Astrocyte (in vitro differentiated cells and primary cell): ENCODE measurements around the gene PKHD1. TPM values are rescaled to one million over a fixed set of nuclear protein-coding genes. Genes with fewer than 3 reads are reported as not detected.

Source experiments
- DNase-seq: peaks from one replicate; pipeline ENCODE4 v3.0.0-alpha.2; 2010; ENCODE audit warnings: low read depth
- FAIRE-seq: peaks from 2 replicates; lab custom pipeline; 2011; peaks lifted over from hg19 to GRCh38; lab: Jason Lieb, UNC
- H2AFZ ChIP-seq: 2 replicates; pipeline ENCODE4 v1.6.0; 2012; ENCODE audit warnings: low read depth, low read length, inconsistent platforms
- H3K27ac ChIP-seq: 2 replicates; pipeline ENCODE4 v1.5.1; 2011; ENCODE audit warnings: low read depth, low read length, inconsistent platforms
- H3K27me3 ChIP-seq: 2 replicates; pipeline ENCODE4 v1.6.0; 2011; ENCODE audit warnings: low read length, inconsistent platforms; ENCODE audit not compliant: insufficient read depth
- H3K36me3 ChIP-seq: 2 replicates; pipeline ENCODE4 v1.5.1; 2011; ENCODE audit warnings: low read length, inconsistent platforms; ENCODE audit not compliant: insufficient read depth
- H3K4me1 ChIP-seq: 2 replicates; pipeline ENCODE4 v1.5.1; 2011; ENCODE audit warnings: low read length, inconsistent platforms; ENCODE audit not compliant: insufficient read depth
- H3K4me2 ChIP-seq: 2 replicates; pipeline ENCODE4 v1.6.0; 2012; ENCODE audit warnings: low read length, inconsistent platforms
- H3K4me3 ChIP-seq: 2 replicates; pipeline ENCODE4 v1.5.1; 2011; ENCODE audit warnings: low read depth, mild to moderate bottlenecking, low read length, inconsistent platforms; ENCODE audit not compliant: insufficient read depth
- H3K79me2 ChIP-seq: 2 replicates; pipeline ENCODE4 v1.6.0; 2012; ENCODE audit warnings: mild to moderate bottlenecking, low read length, inconsistent platforms; ENCODE audit not compliant: insufficient read depth
- H3K9ac ChIP-seq: 2 replicates; pipeline ENCODE4 v1.6.0; 2012; ENCODE audit warnings: mild to moderate bottlenecking, low read length, inconsistent platforms
- H3K9me3 ChIP-seq: 2 replicates; pipeline ENCODE4 v1.5.1; 2012; ENCODE audit warnings: low read depth, mild to moderate bottlenecking, low read length, inconsistent platforms; ENCODE audit not compliant: insufficient read depth
- H4K20me1 ChIP-seq: 2 replicates; pipeline ENCODE4 v1.6.0; 2012; ENCODE audit warnings: low read length, inconsistent platforms; ENCODE audit not compliant: insufficient read depth
- H3K27ac Mint-ChIP-seq: one replicate; pipeline ENCODE4 v1.8.0; 2021; ENCODE audit warnings: mild to moderate bottlenecking, mixed read lengths; ENCODE audit not compliant: unreplicated experiment
- H3K27me3 Mint-ChIP-seq: one replicate; pipeline ENCODE4 v1.8.0; 2021; ENCODE audit warnings: low read depth, mixed read lengths; ENCODE audit not compliant: unreplicated experiment
- H3K36me3 Mint-ChIP-seq: one replicate; pipeline ENCODE4 v1.8.0; 2021; ENCODE audit warnings: low read depth, mixed read lengths; ENCODE audit not compliant: unreplicated experiment
- H3K4me1 Mint-ChIP-seq: one replicate; pipeline ENCODE4 v1.8.0; 2021; ENCODE audit warnings: low read depth, mixed read lengths; ENCODE audit not compliant: unreplicated experiment
- H3K4me3 Mint-ChIP-seq: one replicate; pipeline ENCODE4 v1.8.0; 2021; ENCODE audit warnings: mild to moderate bottlenecking, moderate library complexity, mixed read lengths; ENCODE audit not compliant: unreplicated experiment
- H3K9me3 Mint-ChIP-seq: one replicate; pipeline ENCODE4 v1.8.0; 2021; ENCODE audit warnings: mild to moderate bottlenecking, mixed read lengths; ENCODE audit not compliant: unreplicated experiment
- CTCF ChIP-seq: IDR thresholded peaks from 2 replicates; pipeline ENCODE4 v1.5.1; 2011; ENCODE audit warnings: low read depth, mild to moderate bottlenecking, inconsistent platforms, low read length, moderate library complexity; ENCODE audit not compliant: insufficient read depth
- EZH2 ChIP-seq: IDR thresholded peaks from 2 replicates; pipeline ENCODE4 v1.6.1; 2012; ENCODE audit warnings: mild to moderate bottlenecking, low read length, inconsistent platforms; ENCODE audit not compliant: insufficient read depth
- total RNA-seq: library from RNA; stranded (reverse); gene quantifications from 2 replicates; pipeline ENCODE4 v1.2.1, GENCODE V29; 2021

PKHD1 gene
- total RNA-seq, 1 donor from 2014 or later: 0.16 TPM

- H3K9me3 Mint-ChIP-seq: no peaks in the 10 kb centered on the region
- H3K27ac ChIP-seq: no peak overlapping the region
- no peak for DNase-seq
- FAIRE-seq: no peak
- no peak overlapping the region for H2AFZ ChIP-seq
- H3K27me3 ChIP-seq: no peaks in the 10 kb centered on the region
- no peak overlapping the region for H3K9ac ChIP-seq
- H3K79me2 ChIP-seq: no peaks in the 10 kb centered on the region
- H3K36me3 ChIP-seq: no peaks in the 10 kb centered on the region
- no peaks in the 10 kb centered on the region for H3K4me1 ChIP-seq
- peaks cover 2% of the 10 kb centered on the region for H3K27me3 Mint-ChIP-seq
- H3K4me3 ChIP-seq: no peak overlapping the region
- H3K36me3 Mint-ChIP-seq: no peaks in the 10 kb centered on the region
- TF ChIP-seq CTCF (no peak), EZH2 (no peak)
- H4K20me1 ChIP-seq: no peaks in the 10 kb centered on the region
- no peak overlapping the region for H3K4me3 Mint-ChIP-seq
- no peaks in the 10 kb centered on the region for H3K4me1 Mint-ChIP-seq
- H3K27ac Mint-ChIP-seq: no peak overlapping the region
- H3K4me2 ChIP-seq: no peak overlapping the region
- peaks cover 2% of the 10 kb centered on the region for H3K9me3 ChIP-seq
These were observed 348.8 kb downstream of the PKHD1 start for GRCh38 chr6:51738614-51739013.

- peaks cover 2% of the 10 kb centered on the region for H3K9me3 ChIP-seq
- no peaks in the 10 kb centered on the region for H3K9me3 Mint-ChIP-seq
- no peaks in the 10 kb centered on the region for H3K27me3 Mint-ChIP-seq
- no peak overlapping the region for H2AFZ ChIP-seq
- no peaks in the 10 kb centered on the region for H3K79me2 ChIP-seq
- H3K27me3 ChIP-seq: no peaks in the 10 kb centered on the region
- H3K4me2 ChIP-seq: no peak overlapping the region
- no peak for FAIRE-seq
- no peaks in the 10 kb centered on the region for H3K36me3 ChIP-seq
- H3K27ac Mint-ChIP-seq: no peak overlapping the region
- no peak overlapping the region for H3K4me3 Mint-ChIP-seq
- H3K4me1 ChIP-seq: no peaks in the 10 kb centered on the region
- DNase-seq: no peak
- no peaks in the 10 kb centered on the region for H3K36me3 Mint-ChIP-seq
- H3K4me1 Mint-ChIP-seq: no peaks in the 10 kb centered on the region
- H3K4me3 ChIP-seq: no peak overlapping the region
- no peak overlapping the region for H3K27ac ChIP-seq
- H3K9ac ChIP-seq: no peak overlapping the region
- TF ChIP-seq EZH2 (no peak), CTCF (no peak)
- no peaks in the 10 kb centered on the region for H4K20me1 ChIP-seq
These were observed 349.6 kb downstream of the PKHD1 start for GRCh38 chr6:51737580-51738360.

GRCh38 chr6:51725155-51725554 is 362.3 kb downstream of the PKHD1 start:
- Histone ChIP-seq H3K9ac (no peak overlapping the region), H4K20me1 (no peaks in the 10 kb centered on the region), H3K36me3 (no peaks in the 10 kb centered on the region), H3K27me3 (no peaks in the 10 kb centered on the region), H3K9me3 (no peaks in the 10 kb centered on the region), H3K4me2 (no peak overlapping the region), H3K79me2 (no peaks in the 10 kb centered on the region), H3K27ac (no peak overlapping the region), H3K4me1 (no peaks in the 10 kb centered on the region), H3K4me3 (no peak overlapping the region), H2AFZ (no peak overlapping the region)
- no peaks in the 10 kb centered on the region for H3K4me1 Mint-ChIP-seq
- FAIRE-seq: no peak
- no peak for DNase-seq
- H3K4me3 Mint-ChIP-seq: no peak overlapping the region
- no peaks in the 10 kb centered on the region for H3K36me3 Mint-ChIP-seq
- H3K27ac Mint-ChIP-seq: no peak overlapping the region
- peaks cover 3% of the 10 kb centered on the region for H3K27me3 Mint-ChIP-seq
- TF ChIP-seq CTCF (no peak), EZH2 (no peak)
- no peaks in the 10 kb centered on the region for H3K9me3 Mint-ChIP-seq
